ENCODE results near the gene SAMSN1.

The SAMSN1 gene

DNA sequence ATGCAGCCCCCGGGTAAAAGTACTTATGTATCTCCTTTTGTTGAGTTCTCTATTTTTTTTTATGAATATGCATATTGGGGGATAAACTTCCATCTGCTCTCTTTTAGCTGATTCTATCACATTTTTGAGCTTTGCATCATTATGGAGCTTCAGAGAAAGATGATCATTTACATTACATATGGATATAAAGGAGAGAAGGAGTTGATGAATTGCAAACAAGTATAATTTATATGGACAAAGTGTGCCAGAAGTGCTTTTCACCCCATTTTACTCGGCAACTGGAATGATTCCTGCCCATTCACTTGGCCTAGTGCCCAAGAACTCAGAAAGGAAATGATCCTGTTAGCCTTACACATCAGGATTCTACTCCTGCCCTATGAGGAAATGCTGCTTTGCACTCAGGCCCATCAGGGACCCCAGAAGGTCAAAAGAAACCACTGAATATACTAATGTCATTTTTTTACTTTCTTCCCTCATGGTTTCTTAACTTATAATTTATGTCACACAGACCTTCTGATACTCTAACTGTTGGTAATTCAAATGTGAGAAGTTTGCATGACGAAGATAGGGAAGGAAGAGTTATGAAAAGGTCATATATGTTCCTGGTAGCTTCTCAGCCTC lies 65.6 kb downstream of the SAMSN1 start:
- no peaks in the 10 kb centered on the region for H3K36me3 ChIP-seq (ENCODE audit: control insufficient read depth in 2 of 2, insufficient read depth in 1 of 2, low read length in 2 of 2)
- ChIA-PET POLR2A (no interaction called here), CTCF (interaction anchor here (0.6 kb wide), 2 partner anchors 20 to 1533 kb away, joined by 3 to 4 read pairs; no protein-coding TSS in a partner anchor)
- TF ChIP-seq, protein P1, sequence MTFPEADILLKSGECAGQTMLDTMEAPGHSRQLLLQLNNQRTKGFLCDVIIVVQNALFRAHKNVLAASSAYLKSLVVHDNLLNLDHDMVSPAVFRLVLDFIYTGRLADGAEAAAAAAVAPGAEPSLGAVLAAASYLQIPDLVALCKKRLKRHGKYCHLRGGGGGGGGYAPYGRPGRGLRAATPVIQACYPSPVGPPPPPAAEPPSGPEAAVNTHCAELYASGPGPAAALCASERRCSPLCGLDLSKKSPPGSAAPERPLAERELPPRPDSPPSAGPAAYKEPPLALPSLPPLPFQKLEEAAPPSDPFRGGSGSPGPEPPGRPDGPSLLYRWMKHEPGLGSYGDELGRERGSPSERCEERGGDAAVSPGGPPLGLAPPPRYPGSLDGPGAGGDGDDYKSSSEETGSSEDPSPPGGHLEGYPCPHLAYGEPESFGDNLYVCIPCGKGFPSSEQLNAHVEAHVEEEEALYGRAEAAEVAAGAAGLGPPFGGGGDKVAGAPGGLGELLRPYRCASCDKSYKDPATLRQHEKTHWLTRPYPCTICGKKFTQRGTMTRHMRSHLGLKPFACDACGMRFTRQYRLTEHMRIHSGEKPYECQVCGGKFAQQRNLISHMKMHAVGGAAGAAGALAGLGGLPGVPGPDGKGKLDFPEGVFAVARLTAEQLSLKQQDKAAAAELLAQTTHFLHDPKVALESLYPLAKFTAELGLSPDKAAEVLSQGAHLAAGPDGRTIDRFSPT (tag by site-specific recombination; IDR thresholded peaks at IDR 0.05): no peak
- TF ChIP-seq, protein P2, sequence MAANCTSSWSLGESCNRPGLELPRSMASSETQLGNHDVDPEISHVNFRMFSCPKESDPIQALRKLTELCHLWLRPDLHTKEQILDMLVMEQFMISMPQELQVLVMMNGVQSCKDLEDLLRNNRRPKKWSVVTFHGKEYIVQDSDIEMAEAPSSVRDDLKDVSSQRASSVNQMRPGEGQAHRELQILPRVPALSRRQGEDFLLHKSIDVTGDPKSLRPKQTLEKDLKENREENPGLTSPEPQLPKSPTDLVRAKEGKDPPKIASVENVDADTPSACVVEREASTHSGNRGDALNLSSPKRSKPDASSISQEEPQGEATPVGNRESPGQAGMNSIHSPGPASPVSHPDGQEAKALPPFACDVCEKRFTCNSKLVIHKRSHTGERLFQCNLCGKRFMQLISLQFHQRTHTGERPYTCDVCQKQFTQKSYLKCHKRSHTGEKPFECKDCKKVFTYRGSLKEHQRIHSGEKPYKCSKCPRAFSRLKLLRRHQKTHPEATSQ (tag by site-specific recombination; IDR thresholded peaks at IDR 0.05): no peak
- TF ChIP-seq ZBTB7A (tag by site-specific recombination; IDR thresholded peaks at IDR 0.05; ENCODE audit: low read depth) (no peak), SCRT2 (tag by site-specific recombination; IDR thresholded peaks at IDR 0.05) (no peak), ZFP41 (tag by site-specific recombination; IDR thresholded peaks at IDR 0.05; ENCODE audit: borderline replicate concordance) (no peak)
- TF ChIP-seq, protein P3, sequence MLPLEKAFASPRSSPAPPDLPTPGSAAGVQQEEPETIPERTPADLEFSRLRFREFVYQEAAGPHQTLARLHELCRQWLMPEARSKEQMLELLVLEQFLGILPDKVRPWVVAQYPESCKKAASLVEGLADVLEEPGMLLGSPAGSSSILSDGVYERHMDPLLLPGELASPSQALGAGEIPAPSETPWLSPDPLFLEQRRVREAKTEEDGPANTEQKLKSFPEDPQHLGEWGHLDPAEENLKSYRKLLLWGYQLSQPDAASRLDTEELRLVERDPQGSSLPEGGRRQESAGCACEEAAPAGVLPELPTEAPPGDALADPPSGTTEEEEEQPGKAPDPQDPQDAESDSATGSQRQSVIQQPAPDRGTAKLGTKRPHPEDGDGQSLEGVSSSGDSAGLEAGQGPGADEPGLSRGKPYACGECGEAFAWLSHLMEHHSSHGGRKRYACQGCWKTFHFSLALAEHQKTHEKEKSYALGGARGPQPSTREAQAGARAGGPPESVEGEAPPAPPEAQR (tag by site-specific recombination; IDR thresholded peaks at IDR 0.05): no peak
- TF ChIP-seq, protein P4, sequence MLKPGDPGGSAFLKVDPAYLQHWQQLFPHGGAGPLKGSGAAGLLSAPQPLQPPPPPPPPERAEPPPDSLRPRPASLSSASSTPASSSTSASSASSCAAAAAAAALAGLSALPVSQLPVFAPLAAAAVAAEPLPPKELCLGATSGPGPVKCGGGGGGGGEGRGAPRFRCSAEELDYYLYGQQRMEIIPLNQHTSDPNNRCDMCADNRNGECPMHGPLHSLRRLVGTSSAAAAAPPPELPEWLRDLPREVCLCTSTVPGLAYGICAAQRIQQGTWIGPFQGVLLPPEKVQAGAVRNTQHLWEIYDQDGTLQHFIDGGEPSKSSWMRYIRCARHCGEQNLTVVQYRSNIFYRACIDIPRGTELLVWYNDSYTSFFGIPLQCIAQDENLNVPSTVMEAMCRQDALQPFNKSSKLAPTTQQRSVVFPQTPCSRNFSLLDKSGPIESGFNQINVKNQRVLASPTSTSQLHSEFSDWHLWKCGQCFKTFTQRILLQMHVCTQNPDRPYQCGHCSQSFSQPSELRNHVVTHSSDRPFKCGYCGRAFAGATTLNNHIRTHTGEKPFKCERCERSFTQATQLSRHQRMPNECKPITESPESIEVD (tag by site-specific recombination; IDR thresholded peaks at IDR 0.05): no peak
- H3K27ac ChIP-seq (ENCODE audit: extremely low read depth, low read depth, low read length): no peak overlapping the region
- H3K4me1 ChIP-seq (ENCODE audit: control insufficient read depth, insufficient read depth, low read length): no peaks in the 10 kb centered on the region
- H3K4me3 ChIP-seq (ENCODE audit: low read depth, low read length): no peak overlapping the region
- no peaks in the 10 kb centered on the region for H3K9me3 ChIP-seq (ENCODE audit: control insufficient read depth, insufficient read depth, low read depth, low read length)

DNA sequence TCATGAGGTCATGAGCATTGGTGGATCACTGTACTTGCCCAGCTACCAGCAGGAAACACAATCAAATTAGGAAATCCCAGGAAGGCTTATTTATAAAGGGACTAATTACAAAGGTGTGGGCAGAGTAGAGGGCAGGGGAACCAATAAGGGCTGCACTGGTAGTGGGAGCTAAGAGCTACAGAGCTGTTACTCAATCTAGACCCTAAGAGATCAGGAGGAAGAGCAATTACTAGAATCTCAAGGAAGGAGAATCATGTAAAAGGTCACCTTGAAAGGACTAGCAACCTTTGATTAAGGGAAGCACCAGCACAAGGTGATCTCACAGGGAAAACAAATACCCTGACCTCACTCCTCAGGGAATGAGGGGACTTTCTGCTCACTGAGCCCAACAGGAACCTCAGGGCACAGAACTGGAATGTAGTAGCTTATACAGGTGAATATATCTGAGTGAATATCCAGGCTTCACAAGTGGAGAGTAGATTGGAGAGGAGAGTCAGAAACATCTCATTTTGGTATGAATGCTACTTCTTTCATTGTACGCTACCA lies 66.8 kb downstream of the SAMSN1 start:
- H3K27ac ChIP-seq (ENCODE audit: extremely low read depth, low read depth, low read length): no peak overlapping the region
- ChIA-PET CTCF (no interaction called here), POLR2A (no interaction called here)
- no peaks in the 10 kb centered on the region for H3K4me1 ChIP-seq (ENCODE audit: control insufficient read depth, insufficient read depth, low read length)
- no peak overlapping the region for H3K4me3 ChIP-seq (ENCODE audit: low read depth, low read length)
- H3K36me3 ChIP-seq (ENCODE audit: control insufficient read depth in 2 of 2, insufficient read depth in 1 of 2, low read length in 2 of 2): no peaks in the 10 kb centered on the region
- H3K9me3 ChIP-seq (ENCODE audit: control insufficient read depth, insufficient read depth, low read depth, low read length): no peaks in the 10 kb centered on the region
- TF ChIP-seq ZNF501 (tag by site-specific recombination; IDR thresholded peaks at IDR 0.05) (no peak), ZNF792 (tag by site-specific recombination; IDR thresholded peaks at IDR 0.05) (no peak), OVOL3 (tag by site-specific recombination; IDR thresholded peaks at IDR 0.05) (no peak), MYNN (tag by site-specific recombination; IDR thresholded peaks at IDR 0.05; ENCODE audit: borderline replicate concordance) (no peak), ZNF677 (tag by site-specific recombination; IDR thresholded peaks at IDR 0.05) (no peak), ZBTB17 (tag by site-specific recombination; IDR thresholded peaks at IDR 0.05) (no peak)
- TF ChIP-seq, protein P5, sequence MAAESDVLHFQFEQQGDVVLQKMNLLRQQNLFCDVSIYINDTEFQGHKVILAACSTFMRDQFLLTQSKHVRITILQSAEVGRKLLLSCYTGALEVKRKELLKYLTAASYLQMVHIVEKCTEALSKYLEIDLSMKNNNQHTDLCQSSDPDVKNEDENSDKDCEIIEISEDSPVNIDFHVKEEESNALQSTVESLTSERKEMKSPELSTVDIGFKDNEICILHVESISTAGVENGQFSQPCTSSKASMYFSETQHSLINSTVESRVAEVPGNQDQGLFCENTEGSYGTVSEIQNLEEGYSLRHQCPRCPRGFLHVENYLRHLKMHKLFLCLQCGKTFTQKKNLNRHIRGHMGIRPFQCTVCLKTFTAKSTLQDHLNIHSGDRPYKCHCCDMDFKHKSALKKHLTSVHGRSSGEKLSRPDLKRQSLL (tag by site-specific recombination; IDR thresholded peaks at IDR 0.05): no peak
- TF ChIP-seq, protein P6, sequence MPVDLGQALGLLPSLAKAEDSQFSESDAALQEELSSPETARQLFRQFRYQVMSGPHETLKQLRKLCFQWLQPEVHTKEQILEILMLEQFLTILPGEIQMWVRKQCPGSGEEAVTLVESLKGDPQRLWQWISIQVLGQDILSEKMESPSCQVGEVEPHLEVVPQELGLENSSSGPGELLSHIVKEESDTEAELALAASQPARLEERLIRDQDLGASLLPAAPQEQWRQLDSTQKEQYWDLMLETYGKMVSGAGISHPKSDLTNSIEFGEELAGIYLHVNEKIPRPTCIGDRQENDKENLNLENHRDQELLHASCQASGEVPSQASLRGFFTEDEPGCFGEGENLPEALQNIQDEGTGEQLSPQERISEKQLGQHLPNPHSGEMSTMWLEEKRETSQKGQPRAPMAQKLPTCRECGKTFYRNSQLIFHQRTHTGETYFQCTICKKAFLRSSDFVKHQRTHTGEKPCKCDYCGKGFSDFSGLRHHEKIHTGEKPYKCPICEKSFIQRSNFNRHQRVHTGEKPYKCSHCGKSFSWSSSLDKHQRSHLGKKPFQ (tag by site-specific recombination; IDR thresholded peaks at IDR 0.05): no peak
- TF ChIP-seq, protein P7, sequence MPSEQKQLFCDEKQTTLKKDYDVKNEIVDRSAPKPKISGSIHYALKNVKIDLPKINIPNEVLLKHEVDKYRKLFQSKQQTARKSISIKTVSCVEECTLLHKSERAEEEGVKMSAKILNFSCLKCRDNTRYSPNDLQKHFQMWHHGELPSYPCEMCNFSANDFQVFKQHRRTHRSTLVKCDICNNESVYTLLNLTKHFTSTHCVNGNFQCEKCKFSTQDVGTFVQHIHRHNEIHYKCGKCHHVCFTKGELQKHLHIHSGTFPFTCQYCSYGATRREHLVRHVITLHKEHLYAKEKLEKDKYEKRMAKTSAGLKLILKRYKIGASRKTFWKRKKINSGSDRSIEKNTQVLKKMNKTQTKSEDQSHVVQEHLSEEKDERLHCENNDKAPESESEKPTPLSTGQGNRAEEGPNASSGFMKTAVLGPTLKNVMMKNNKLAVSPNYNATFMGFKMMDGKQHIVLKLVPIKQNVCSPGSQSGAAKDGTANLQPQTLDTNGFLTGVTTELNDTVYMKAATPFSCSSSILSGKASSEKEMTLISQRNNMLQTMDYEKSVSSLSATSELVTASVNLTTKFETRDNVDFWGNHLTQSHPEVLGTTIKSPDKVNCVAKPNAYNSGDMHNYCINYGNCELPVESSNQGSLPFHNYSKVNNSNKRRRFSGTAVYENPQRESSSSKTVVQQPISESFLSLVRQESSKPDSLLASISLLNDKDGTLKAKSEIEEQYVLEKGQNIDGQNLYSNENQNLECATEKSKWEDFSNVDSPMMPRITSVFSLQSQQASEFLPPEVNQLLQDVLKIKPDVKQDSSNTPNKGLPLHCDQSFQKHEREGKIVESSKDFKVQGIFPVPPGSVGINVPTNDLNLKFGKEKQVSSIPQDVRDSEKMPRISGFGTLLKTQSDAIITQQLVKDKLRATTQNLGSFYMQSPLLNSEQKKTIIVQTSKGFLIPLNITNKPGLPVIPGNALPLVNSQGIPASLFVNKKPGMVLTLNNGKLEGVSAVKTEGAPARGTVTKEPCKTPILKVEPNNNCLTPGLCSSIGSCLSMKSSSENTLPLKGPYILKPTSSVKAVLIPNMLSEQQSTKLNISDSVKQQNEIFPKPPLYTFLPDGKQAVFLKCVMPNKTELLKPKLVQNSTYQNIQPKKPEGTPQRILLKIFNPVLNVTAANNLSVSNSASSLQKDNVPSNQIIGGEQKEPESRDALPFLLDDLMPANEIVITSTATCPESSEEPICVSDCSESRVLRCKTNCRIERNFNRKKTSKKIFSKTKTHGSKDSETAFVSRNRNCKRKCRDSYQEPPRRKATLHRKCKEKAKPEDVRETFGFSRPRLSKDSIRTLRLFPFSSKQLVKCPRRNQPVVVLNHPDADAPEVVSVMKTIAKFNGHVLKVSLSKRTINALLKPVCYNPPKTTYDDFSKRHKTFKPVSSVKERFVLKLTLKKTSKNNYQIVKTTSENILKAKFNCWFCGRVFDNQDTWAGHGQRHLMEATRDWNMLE (tag by site-specific recombination; conservative IDR thresholded peaks at IDR 0.05; ENCODE audit: low read depth): no peak
